Stimulated activated memory B cell treated with anti-CD40 and anti-IgM and Interleukin-4, amounts not matched to agents 10 μg/mL and 1 μg/mL and 100 μg/mL, for 72 hours (primary cell): ENCODE results near the gene GUCA2B.

Source experiments
- ATAC-seq: fragments of 150-1000 bp; cut with Tn5 transposase; 2 replicates; pipeline ENCODE4 v1.10.0; 2021
- H3K27ac Mint-ChIP-seq: one replicate; pipeline ENCODE4 v1.8.0; 2022; ENCODE audit warnings: mild to moderate bottlenecking, mixed read lengths
- H3K27me3 Mint-ChIP-seq: one replicate; pipeline ENCODE4 v1.8.0; 2022; ENCODE audit warnings: mixed read lengths
- H3K36me3 Mint-ChIP-seq: one replicate; pipeline ENCODE4 v1.8.0; 2022; ENCODE audit warnings: mixed read lengths
- H3K4me1 Mint-ChIP-seq: one replicate; pipeline ENCODE4 v1.8.0; 2022; ENCODE audit warnings: mixed read lengths
- H3K4me3 Mint-ChIP-seq: one replicate; pipeline ENCODE4 v1.8.0; 2022; ENCODE audit warnings: mild to moderate bottlenecking, moderate library complexity, mixed read lengths
- H3K9me3 Mint-ChIP-seq: one replicate; pipeline ENCODE4 v1.8.0; 2022; ENCODE audit warnings: mixed read lengths

GUCA2B gene

GRCh38 chr1:42183957-42184268, 30.7 kb downstream of the GUCA2B start:
- peaks cover 52% of the 10 kb centered on the region for H3K36me3 Mint-ChIP-seq
- no peaks in the 10 kb centered on the region for H3K9me3 Mint-ChIP-seq

GRCh38 chr1:42184616-42185015, 31.4 kb downstream of the GUCA2B start:
- H3K4me3 Mint-ChIP-seq, result no peak overlapping the region
- no peaks in the 10 kb centered on the region for H3K9me3 Mint-ChIP-seq
- H3K4me1 Mint-ChIP-seq, result no peaks in the 10 kb centered on the region
- H3K27ac Mint-ChIP-seq, result no peak overlapping the region
- no peak for ATAC-seq
- no peaks in the 10 kb centered on the region for H3K27me3 Mint-ChIP-seq
- H3K36me3 Mint-ChIP-seq, result peaks cover 52% of the 10 kb centered on the region

More at GRCh38 chr1:42183957-42184268, 30.7 kb downstream of the GUCA2B start:
- no peak overlapping the region for H3K4me3 Mint-ChIP-seq
- H3K27ac Mint-ChIP-seq, result no peak overlapping the region
- no peak for ATAC-seq
- no peaks in the 10 kb centered on the region for H3K27me3 Mint-ChIP-seq
- H3K4me1 Mint-ChIP-seq, result no peaks in the 10 kb centered on the region

GRCh38 chr1:42186152-42186551, 32.9 kb downstream of the GUCA2B start:
- Mint-ChIP-seq H3K27me3 (no peaks in the 10 kb centered on the region), H3K36me3 (peaks cover 60% of the 10 kb centered on the region), H3K9me3 (no peaks in the 10 kb centered on the region), H3K4me1 (no peaks in the 10 kb centered on the region), H3K27ac (no peak overlapping the region), H3K4me3 (no peak overlapping the region)
- ATAC-seq, result no peak

GRCh38 chr1:42189931-42190853, 37.0 kb downstream of the GUCA2B start:
- peaks cover 52% of the 10 kb centered on the region for H3K36me3 Mint-ChIP-seq
- no peak overlapping the region for H3K4me3 Mint-ChIP-seq
- ATAC-seq, result no peak
- H3K27ac Mint-ChIP-seq, result no peak overlapping the region
- no peaks in the 10 kb centered on the region for H3K27me3 Mint-ChIP-seq
- no peaks in the 10 kb centered on the region for H3K4me1 Mint-ChIP-seq
- H3K9me3 Mint-ChIP-seq, result no peaks in the 10 kb centered on the region

- H3K9me3 Mint-ChIP-seq, result no peaks in the 10 kb centered on the region
- ATAC-seq, result no peak
- H3K4me3 Mint-ChIP-seq, result no peak overlapping the region
- H3K27me3 Mint-ChIP-seq, result no peaks in the 10 kb centered on the region
- no peaks in the 10 kb centered on the region for H3K4me1 Mint-ChIP-seq
- no peak overlapping the region for H3K27ac Mint-ChIP-seq
- peaks cover 41% of the 10 kb centered on the region for H3K36me3 Mint-ChIP-seq
These were observed 38.1 kb downstream of the GUCA2B start for GRCh38 chr1:42191319-42191718.

- H3K4me1 Mint-ChIP-seq, result no peaks in the 10 kb centered on the region
- no peak for ATAC-seq
- peaks cover 39% of the 10 kb centered on the region for H3K36me3 Mint-ChIP-seq
- no peak overlapping the region for H3K27ac Mint-ChIP-seq
- H3K4me3 Mint-ChIP-seq, result no peak overlapping the region
- no peaks in the 10 kb centered on the region for H3K27me3 Mint-ChIP-seq
- no peaks in the 10 kb centered on the region for H3K9me3 Mint-ChIP-seq
These were observed 38.9 kb downstream of the GUCA2B start for GRCh38 chr1:42192106-42192505.

- no peak for ATAC-seq
- Mint-ChIP-seq H3K4me3 (no peak overlapping the region), H3K9me3 (no peaks in the 10 kb centered on the region), H3K27me3 (no peaks in the 10 kb centered on the region), H3K4me1 (no peaks in the 10 kb centered on the region), H3K36me3 (peaks cover 37% of the 10 kb centered on the region), H3K27ac (no peak overlapping the region)
These were observed 42.6 kb downstream of the GUCA2B start for GRCh38 chr1:42195841-42196240.

GRCh38 chr1:42198251-42198650, 45.0 kb downstream of the GUCA2B start:
- Mint-ChIP-seq H3K4me3 (no peak overlapping the region), H3K27me3 (no peaks in the 10 kb centered on the region), H3K36me3 (peaks cover 47% of the 10 kb centered on the region), H3K9me3 (peaks cover 6% of the 10 kb centered on the region), H3K27ac (no peak overlapping the region), H3K4me1 (no peaks in the 10 kb centered on the region)
- ATAC-seq, result no peak

GRCh38 chr1:42201986-42202385, 48.8 kb downstream of the GUCA2B start:
- Mint-ChIP-seq H3K9me3 (peaks cover 9% of the 10 kb centered on the region), H3K4me1 (no peaks in the 10 kb centered on the region), H3K27me3 (no peaks in the 10 kb centered on the region), H3K27ac (no peak overlapping the region), H3K4me3 (no peak overlapping the region), H3K36me3 (peaks cover 79% of the 10 kb centered on the region)
- no peak for ATAC-seq
